NB4 (cell line): ENCODE results near the gene DNAJB14.

Source experiments
- DNase-seq: peaks from one replicate; pipeline ENCODE4 v3.0.0; 2010; ENCODE audit warnings: low read depth
- H3K4me3 ChIP-seq: one replicate; pipeline ENCODE4 v1.5.1; 2011; ENCODE audit warnings: mild to moderate bottlenecking, low read depth, low read length, moderate library complexity
- CTCF ChIP-seq: IDR thresholded peaks from one replicate; pipeline ENCODE4 v1.5.1; 2012; ENCODE audit warnings: low read depth, low read length
- MYC ChIP-seq: IDR thresholded peaks from 2 replicates; pipeline ENCODE4 v1.6.1; 2011; ENCODE audit warnings: low read depth, low read length
- POLR2A ChIP-seq: IDR thresholded peaks from 2 replicates; pipeline ENCODE4 v1.6.1; 2011; ENCODE audit warnings: mild to moderate bottlenecking; ENCODE audit not compliant: insufficient read length; ENCODE audit errors: extremely low read depth
- TF ChIP-seq, protein P1 (sequence below): IDR thresholded peaks from 2 replicates; pipeline ENCODE4 v1.6.1; 2011; ENCODE audit warnings: low read depth, low read length

DNAJB14 gene

GRCh38 chr4:99946356-99947189, at the start of gene DNAJB14:
TSS of gene DNAJB14 (minus strand) at chr4:99946618. CDS start at chr4:99946571, 47 bp downstream.
- peak; percentile 88 for DNase-seq
- H3K4me3 ChIP-seq = peak within 1 kb of the TSS; percentile 91
- no peak for TF ChIP-seq MYC
- TF ChIP-seq POLR2A = peak; percentile 39
- TF ChIP-seq CTCF = no peak
- TF ChIP-seq, protein P1, sequence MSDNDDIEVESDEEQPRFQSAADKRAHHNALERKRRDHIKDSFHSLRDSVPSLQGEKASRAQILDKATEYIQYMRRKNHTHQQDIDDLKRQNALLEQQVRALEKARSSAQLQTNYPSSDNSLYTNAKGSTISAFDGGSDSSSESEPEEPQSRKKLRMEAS = 0 out of 2 replicates have a peak, but pooled peaks have one; percentile 14

DNA sequence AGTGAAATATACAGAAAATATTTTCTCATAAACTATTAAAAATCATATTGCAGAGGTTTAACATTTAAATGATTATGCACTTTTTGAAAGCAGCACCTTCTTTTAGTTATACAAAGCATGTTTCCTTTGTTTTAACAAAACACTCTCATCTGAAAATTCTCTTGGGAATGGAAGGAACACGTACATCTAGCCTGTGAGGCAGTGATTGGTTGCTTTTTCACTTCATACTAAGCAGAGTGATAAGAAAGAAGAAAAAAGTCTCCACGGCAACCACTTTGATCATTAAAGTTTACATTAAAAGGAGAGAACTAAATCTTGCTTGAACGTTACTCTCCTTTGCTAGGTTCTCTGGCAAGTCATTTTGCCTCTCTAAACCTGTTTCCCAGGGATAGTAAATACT, 45.3 kb upstream of the DNAJB14 start:
- TF ChIP-seq POLR2A (no peak), MYC (no peak), CTCF (no peak)
- TF ChIP-seq, protein P1 = no peak
- DNase-seq = no peak
- no peak overlapping the region for H3K4me3 ChIP-seq

GRCh38 chr4:99987681-99988080, 41.3 kb upstream of the DNAJB14 start:
- TF ChIP-seq MYC = no peak
- no peak for TF ChIP-seq POLR2A
- TF ChIP-seq, protein P1 = no peak
- no peak for TF ChIP-seq CTCF
- no peak overlapping the region for H3K4me3 ChIP-seq
- DNase-seq = no peak

DNA sequence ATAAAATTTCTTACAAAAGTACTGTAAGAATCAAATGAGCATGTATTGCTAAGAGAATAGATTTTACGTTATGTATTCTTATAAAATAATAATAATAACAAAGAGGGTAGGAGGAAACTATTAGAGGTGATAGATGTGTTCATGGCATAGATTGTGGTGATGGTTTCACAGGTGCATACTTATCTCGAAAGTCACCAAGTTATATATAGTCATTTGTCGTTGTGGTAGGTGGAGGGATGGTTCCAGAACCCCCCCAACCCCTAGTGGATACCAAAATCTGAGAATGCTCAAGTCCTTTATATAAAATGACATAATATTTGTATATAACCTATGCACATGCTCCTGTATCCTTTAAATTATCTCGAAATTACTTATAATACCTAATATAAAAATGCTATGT, 40.4 kb upstream of the DNAJB14 start:
- H3K4me3 ChIP-seq = no peak overlapping the region
- no peak for TF ChIP-seq CTCF
- TF ChIP-seq POLR2A = no peak
- no peak for TF ChIP-seq MYC
- TF ChIP-seq, protein P1 = no peak
- no peak for DNase-seq

- DNase-seq = no peak
- TF ChIP-seq, protein P1 = no peak
- no peak overlapping the region for H3K4me3 ChIP-seq
Measured at GRCh38 chr4:99983289-99983943, 37.0 kb upstream of the DNAJB14 start.

- H3K4me3 ChIP-seq = no peak overlapping the region
- TF ChIP-seq CTCF (no peak), MYC (no peak), POLR2A (no peak)
- TF ChIP-seq, protein P1 = no peak
- DNase-seq = no peak
Measured at GRCh38 chr4:99979872-99980271, 33.5 kb upstream of the DNAJB14 start.
